ENCODE results near the gene CRAMP1. TPM values are rescaled to one million over a fixed set of nuclear protein-coding genes. Genes with fewer than 3 reads are reported as not detected.

The CRAMP1 gene
- total RNA-seq, 2 donors from 2014 or later = 12.7 to 36.0 TPM

DNA sequence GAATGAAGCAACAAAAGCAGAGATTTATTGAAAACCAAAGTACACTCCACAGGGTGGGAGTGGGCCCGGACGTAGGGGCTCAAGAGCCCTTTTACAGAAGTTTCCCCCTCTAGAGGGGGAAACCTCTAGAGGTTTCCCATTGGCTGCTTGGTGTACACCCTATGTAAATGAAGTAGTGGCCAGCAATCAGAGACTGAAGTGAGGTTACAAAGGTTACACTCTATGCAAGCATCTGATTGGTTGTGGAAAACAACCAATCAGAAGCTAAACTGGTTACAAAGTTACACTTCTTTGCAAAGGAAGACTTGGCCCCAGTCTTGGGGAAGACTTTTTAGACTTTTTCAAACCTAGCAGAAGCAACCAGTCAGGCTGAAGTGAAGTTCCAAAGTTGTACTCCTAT lies 27.1 kb downstream of the CRAMP1 start:
- TF ChIP-seq POLR2AphosphoS5 (IDR thresholded peaks at IDR 0.05) (no peak), POLR2A (IDR thresholded peaks at IDR 0.05) (no peak)
- TF ChIP-seq, protein P1, sequence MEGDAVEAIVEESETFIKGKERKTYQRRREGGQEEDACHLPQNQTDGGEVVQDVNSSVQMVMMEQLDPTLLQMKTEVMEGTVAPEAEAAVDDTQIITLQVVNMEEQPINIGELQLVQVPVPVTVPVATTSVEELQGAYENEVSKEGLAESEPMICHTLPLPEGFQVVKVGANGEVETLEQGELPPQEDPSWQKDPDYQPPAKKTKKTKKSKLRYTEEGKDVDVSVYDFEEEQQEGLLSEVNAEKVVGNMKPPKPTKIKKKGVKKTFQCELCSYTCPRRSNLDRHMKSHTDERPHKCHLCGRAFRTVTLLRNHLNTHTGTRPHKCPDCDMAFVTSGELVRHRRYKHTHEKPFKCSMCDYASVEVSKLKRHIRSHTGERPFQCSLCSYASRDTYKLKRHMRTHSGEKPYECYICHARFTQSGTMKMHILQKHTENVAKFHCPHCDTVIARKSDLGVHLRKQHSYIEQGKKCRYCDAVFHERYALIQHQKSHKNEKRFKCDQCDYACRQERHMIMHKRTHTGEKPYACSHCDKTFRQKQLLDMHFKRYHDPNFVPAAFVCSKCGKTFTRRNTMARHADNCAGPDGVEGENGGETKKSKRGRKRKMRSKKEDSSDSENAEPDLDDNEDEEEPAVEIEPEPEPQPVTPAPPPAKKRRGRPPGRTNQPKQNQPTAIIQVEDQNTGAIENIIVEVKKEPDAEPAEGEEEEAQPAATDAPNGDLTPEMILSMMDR (IDR thresholded peaks at IDR 0.05) = no peak
- peaks cover 9 to 26% of the 10 kb centered on the region in 2 donors for H3K36me3 ChIP-seq
- H3K27ac ChIP-seq = no peak overlapping the region
- H3K9me3 ChIP-seq = no peaks in the 10 kb centered on the region
- WGBS = 76% methylated on average over 2 of the region's 2 CpGs
- no peaks in the 10 kb centered on the region for H3K27me3 ChIP-seq (replicated peaks; ENCODE audit: insufficient read depth)
- intact Hi-C loops (cut with DNase I) = no loop called here
- no peaks in the 10 kb centered on the region for H3K4me1 ChIP-seq (replicated peaks)
- H3K4me3 ChIP-seq = no peak overlapping the region
- DNase-seq (ENCODE audit: low spot score) = no peak

DNA sequence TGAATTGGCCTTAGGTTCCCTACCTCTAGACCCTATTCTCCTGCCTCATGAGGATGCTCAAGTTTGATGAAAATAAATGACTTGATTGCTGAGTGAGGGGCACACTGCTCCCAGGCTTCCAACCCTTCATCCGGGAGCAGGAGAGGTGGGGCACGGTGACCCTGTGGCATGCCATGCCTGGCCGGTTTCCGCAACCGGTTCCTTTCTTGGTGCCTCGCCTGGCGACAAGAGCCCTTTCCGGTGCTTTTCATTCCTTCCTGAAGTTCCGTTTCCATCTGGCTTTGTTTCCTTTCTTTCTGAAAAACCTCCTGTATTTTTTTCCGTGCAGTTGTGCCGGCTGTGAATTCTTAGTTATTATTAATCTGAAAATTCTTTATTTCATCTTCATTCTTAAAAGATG lies 27.7 kb downstream of the CRAMP1 start:
- peaks cover 9 to 26% of the 10 kb centered on the region in 2 donors for H3K36me3 ChIP-seq
- 92% methylated on average over 11 of the region's 11 CpGs for WGBS
- no peak overlapping the region for H3K4me3 ChIP-seq
- H3K9me3 ChIP-seq = no peaks in the 10 kb centered on the region
- no peak overlapping the region for H3K27ac ChIP-seq
- H3K4me1 ChIP-seq (replicated peaks) = no peaks in the 10 kb centered on the region
- no peak for TF ChIP-seq POLR2A (IDR thresholded peaks at IDR 0.05)
- TF ChIP-seq, protein P1 (IDR thresholded peaks at IDR 0.05) = no peak
- no peak for TF ChIP-seq POLR2AphosphoS5 (IDR thresholded peaks at IDR 0.05)
- no peak for DNase-seq (ENCODE audit: low spot score)
- intact Hi-C loops (cut with DNase I) = no loop called here
- H3K27me3 ChIP-seq (replicated peaks; ENCODE audit: insufficient read depth) = no peaks in the 10 kb centered on the region

DNA sequence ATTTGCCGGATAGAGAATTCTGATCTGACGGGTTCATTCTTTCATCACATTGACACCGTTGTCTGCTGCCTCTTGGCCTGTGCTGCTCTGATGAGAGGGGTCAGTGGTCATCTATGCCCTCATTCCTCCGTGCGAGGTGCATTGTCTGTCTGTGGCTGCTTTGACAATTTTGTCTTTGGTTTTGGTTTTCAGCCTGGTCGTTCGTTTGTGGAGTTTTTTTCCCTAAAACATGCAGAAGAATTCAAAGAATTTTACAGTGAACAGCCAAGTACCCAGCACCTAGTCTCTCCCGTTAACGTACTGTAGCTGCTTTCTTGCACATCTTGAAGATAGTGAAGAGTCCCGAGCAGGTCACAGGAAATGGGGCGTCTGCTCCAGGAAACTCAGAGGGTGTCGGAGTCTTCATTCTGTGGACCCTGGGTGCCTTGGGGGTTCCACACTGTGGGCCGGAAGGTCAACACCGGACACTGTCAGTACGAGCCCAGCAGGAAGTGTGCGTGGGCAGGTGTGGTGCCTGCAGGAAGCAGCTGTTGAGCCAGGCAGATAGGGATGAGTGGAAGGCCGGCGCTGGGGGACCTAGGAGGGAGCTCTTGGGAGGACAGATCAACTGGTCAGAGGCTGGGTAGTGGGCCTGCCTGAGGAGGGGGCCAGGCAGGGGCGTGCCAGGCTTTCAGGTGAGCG lies 28.2 kb downstream of the CRAMP1 start:
- no peak for DNase-seq (ENCODE audit: low spot score)
- TF ChIP-seq POLR2A (IDR thresholded peaks at IDR 0.05) (no peak), POLR2AphosphoS5 (IDR thresholded peaks at IDR 0.05) (no peak)
- TF ChIP-seq, protein P1 (IDR thresholded peaks at IDR 0.05) = no peak
- Histone ChIP-seq H3K36me3 (peaks cover 9 to 26% of the 10 kb centered on the region in 2 donors), H3K27ac (no peak overlapping the region), H3K27me3 (replicated peaks; ENCODE audit: insufficient read depth) (no peaks in the 10 kb centered on the region), H3K4me3 (no peak overlapping the region), H3K9me3 (no peaks in the 10 kb centered on the region), H3K4me1 (replicated peaks) (no peaks in the 10 kb centered on the region)
- 81% methylated on average over 20 of the region's 20 CpGs for WGBS
- intact Hi-C loops (cut with DNase I) = no loop called here

DNA sequence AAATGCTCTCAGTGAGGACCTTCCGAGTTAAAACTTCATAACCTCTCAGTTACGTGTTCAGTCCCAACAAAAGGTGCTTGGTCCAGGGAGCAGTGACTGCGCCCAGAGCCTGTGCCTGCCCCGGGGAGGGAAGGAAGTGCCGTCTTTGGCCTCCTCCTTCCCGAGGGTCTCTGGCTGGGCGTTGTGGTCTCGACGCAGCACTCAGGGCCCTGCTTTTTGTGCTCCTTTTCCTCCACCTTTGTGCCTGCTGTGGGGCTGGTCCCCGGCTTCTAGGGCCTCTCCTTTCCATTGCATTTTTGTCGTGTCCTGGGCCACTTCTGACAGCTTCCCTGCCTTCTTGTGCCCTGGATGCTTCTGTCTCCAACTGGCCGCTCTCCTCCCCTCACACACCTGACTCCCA lies 29.1 kb downstream of the CRAMP1 start:
- no peaks in the 10 kb centered on the region for H3K9me3 ChIP-seq
- intact Hi-C loops (cut with DNase I) = no loop called here
- no peak for DNase-seq (ENCODE audit: low spot score)
- TF ChIP-seq, protein P1 (IDR thresholded peaks at IDR 0.05) = no peak
- TF ChIP-seq POLR2A (IDR thresholded peaks at IDR 0.05) = no peak
- TF ChIP-seq POLR2AphosphoS5 (IDR thresholded peaks at IDR 0.05) = no peak
- H3K4me1 ChIP-seq (replicated peaks) = no peaks in the 10 kb centered on the region
- no peak overlapping the region for H3K27ac ChIP-seq
- WGBS = 94% methylated on average over 12 of the region's 12 CpGs
- H3K36me3 ChIP-seq = peaks cover 9 to 26% of the 10 kb centered on the region in 2 donors
- H3K4me3 ChIP-seq = no peak overlapping the region
- H3K27me3 ChIP-seq (replicated peaks; ENCODE audit: insufficient read depth) = no peaks in the 10 kb centered on the region

DNA sequence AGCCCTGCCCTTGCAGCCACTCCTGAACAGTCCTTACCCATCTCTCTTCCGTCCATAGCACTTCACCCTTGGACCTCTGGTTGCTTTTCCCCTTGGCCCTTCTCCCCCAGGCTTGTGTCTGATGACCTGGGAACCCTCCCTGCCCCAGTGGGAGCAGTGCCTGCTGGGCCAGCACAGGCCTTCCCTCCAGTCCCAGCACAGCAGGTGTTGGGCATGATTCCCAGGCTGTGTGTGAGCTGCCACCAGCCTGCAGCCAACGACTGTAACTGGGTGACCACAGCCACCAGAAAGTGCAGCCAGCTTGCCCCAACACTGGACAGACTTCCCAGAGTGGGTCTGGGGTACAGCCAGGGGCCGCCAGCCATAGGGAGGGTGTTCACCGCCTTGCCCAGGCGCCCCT lies 30.0 kb downstream of the CRAMP1 start:
- Histone ChIP-seq H3K27ac (no peak overlapping the region), H3K27me3 (replicated peaks; ENCODE audit: insufficient read depth) (no peaks in the 10 kb centered on the region), H3K9me3 (no peaks in the 10 kb centered on the region), H3K4me3 (no peak overlapping the region), H3K4me1 (replicated peaks) (no peaks in the 10 kb centered on the region), H3K36me3 (peaks cover 9 to 26% of the 10 kb centered on the region in 2 donors)
- TF ChIP-seq POLR2AphosphoS5 (IDR thresholded peaks at IDR 0.05) = no peak
- TF ChIP-seq, protein P1 (IDR thresholded peaks at IDR 0.05) = no peak
- TF ChIP-seq POLR2A (IDR thresholded peaks at IDR 0.05) = no peak
- intact Hi-C loops (cut with DNase I) = no loop called here
- WGBS = 81% methylated on average over 5 of the region's 5 CpGs
- DNase-seq (ENCODE audit: low spot score) = no peak

Data from prostate gland (tissue), 2 donors.